HG03442 (cell line): ENCODE data around the gene ACVR1.

Experiments used
- ATAC-seq: cut with Tn5 transposase; IDR thresholded peaks from one replicate; pipeline ENCODE4 v1.9.1; 2021; ENCODE audit warnings: mild to moderate bottlenecking, moderate library complexity; ENCODE audit not compliant: unreplicated experiment

Gene ACVR1

GRCh38 chr2:157857881-157858280, 18.2 kb downstream of the ACVR1 start:
- ATAC-seq = no peak

- no peak for ATAC-seq
Measured at GRCh38 chr2:157856187-157856515, 20.0 kb downstream of the ACVR1 start.

- no peak for ATAC-seq
Measured at GRCh38 chr2:157853820-157854219, 22.3 kb downstream of the ACVR1 start.

GRCh38 chr2:157853211-157853610, 22.9 kb downstream of the ACVR1 start:
- ATAC-seq = no peak

- no peak for ATAC-seq
Measured at GRCh38 chr2:157849591-157849990, 26.5 kb downstream of the ACVR1 start.

GRCh38 chr2:157848213-157848612, 27.9 kb downstream of the ACVR1 start:
- ATAC-seq = no peak

- no peak for ATAC-seq
Measured at GRCh38 chr2:157845081-157845480, 31.0 kb downstream of the ACVR1 start.

- ATAC-seq = no peak
Measured at GRCh38 chr2:157843935-157844334, 32.2 kb downstream of the ACVR1 start.

GRCh38 chr2:157843081-157843480, 33.0 kb downstream of the ACVR1 start:
- ATAC-seq = no peak

- ATAC-seq = no peak
Measured at GRCh38 chr2:157842106-157842879, 33.8 kb downstream of the ACVR1 start.

GRCh38 chr2:157841485-157841884, 34.6 kb downstream of the ACVR1 start:
- no peak for ATAC-seq

- ATAC-seq = no peak
Measured at GRCh38 chr2:157840568-157841156, 35.5 kb downstream of the ACVR1 start.

- no peak for ATAC-seq
Measured at GRCh38 chr2:157839822-157840221, 36.3 kb downstream of the ACVR1 start.

- ATAC-seq = no peak
Measured at GRCh38 chr2:157839162-157839801, 36.8 kb downstream of the ACVR1 start.

- no peak for ATAC-seq
Measured at GRCh38 chr2:157838442-157839161, 37.5 kb downstream of the ACVR1 start.

- ATAC-seq = no peak
Measured at GRCh38 chr2:157837851-157838441, 38.2 kb downstream of the ACVR1 start.

- ATAC-seq = no peak
Measured at GRCh38 chr2:157836531-157836930, 39.6 kb downstream of the ACVR1 start.

- no peak for ATAC-seq
Measured at GRCh38 chr2:157835425-157835824, 40.7 kb downstream of the ACVR1 start.

GRCh38 chr2:157835006-157835405, 41.1 kb downstream of the ACVR1 start:
- no peak for ATAC-seq

GRCh38 chr2:157833721-157834120, 42.4 kb downstream of the ACVR1 start:
- no peak for ATAC-seq
